Urothelium cell line (cell line): ENCODE results near the gene SCAPER.
"Not testable (repeated sequence)": the region's sequence is repeated elsewhere in the genome, so short reads cannot be mapped to it uniquely, and the experiment has no call there.

Source experiments
- DNase-seq: peaks from one replicate; pipeline ENCODE4 v3.0.0; 2011; ENCODE audit warnings: low spot score, mixed read lengths
- FAIRE-seq: peaks from 2 replicates; lab custom pipeline; 2011; peaks lifted over from hg19 to GRCh38; lab: Jason Lieb, UNC

Gene SCAPER

GRCh38 chr15:76334438-76335306 is 570.5 kb downstream of the SCAPER start:
- no peak for DNase-seq
- no peak for FAIRE-seq

- FAIRE-seq (no peak), DNase-seq (no peak)
Observed at GRCh38 chr15:76333720-76334437, 571.3 kb downstream of the SCAPER start.

GRCh38 chr15:76333309-76333708 is 571.8 kb downstream of the SCAPER start:
- DNase-seq (no peak), FAIRE-seq (no peak)

- DNase-seq (no peak), FAIRE-seq (no peak)
Observed at GRCh38 chr15:76332796-76333195, 572.3 kb downstream of the SCAPER start.

- FAIRE-seq = no peak
- DNase-seq = no peak
Observed at GRCh38 chr15:76330080-76330680, 575.0 kb downstream of the SCAPER start.

GRCh38 chr15:76328958-76329357 is 576.2 kb downstream of the SCAPER start:
- DNase-seq (no peak), FAIRE-seq (no peak)

GRCh38 chr15:76328106-76328696 is 576.9 kb downstream of the SCAPER start:
- DNase-seq (no peak), FAIRE-seq (no peak)

- DNase-seq (peak; percentile 78), FAIRE-seq (no peak)
Observed at GRCh38 chr15:76327191-76328105, 577.7 kb downstream of the SCAPER start.

- FAIRE-seq = no peak
- DNase-seq = no peak
Observed at GRCh38 chr15:76325704-76326103, 579.4 kb downstream of the SCAPER start.

GRCh38 chr15:76324066-76324465 is 581.1 kb downstream of the SCAPER start:
- no peak for DNase-seq
- FAIRE-seq = no peak

- DNase-seq (no peak), FAIRE-seq (no peak)
Observed at GRCh38 chr15:76321602-76322001, 583.5 kb downstream of the SCAPER start.

- FAIRE-seq (no peak), DNase-seq (no peak)
Observed at GRCh38 chr15:76321171-76321570, 584.0 kb downstream of the SCAPER start.

- FAIRE-seq = no peak
- DNase-seq = no peak
Observed at GRCh38 chr15:76320012-76320411, 585.1 kb downstream of the SCAPER start.

- FAIRE-seq (no peak), DNase-seq (no peak)
Observed at GRCh38 chr15:76313731-76314130, 591.4 kb downstream of the SCAPER start.

GRCh38 chr15:76313175-76313567 is 592.0 kb downstream of the SCAPER start:
- FAIRE-seq = not testable (repeated sequence)

GRCh38 chr15:76312540-76313174 is 592.5 kb downstream of the SCAPER start:
- peak; percentile 24 for DNase-seq
- FAIRE-seq = no peak

More at GRCh38 chr15:76313175-76313567, 592.0 kb downstream of the SCAPER start:
- not testable (repeated sequence) for DNase-seq

GRCh38 chr15:76311100-76311953 is 593.8 kb downstream of the SCAPER start, which contains the start of gene ETFA:
Gene ETFA (minus strand): TSS chr15:76311469. CDS start chr15:76311388, 81 bp downstream.
- FAIRE-seq = peak; percentile 13
- peak; percentile 100 for DNase-seq

GRCh38 chr15:76310475-76311099 is 594.6 kb downstream of the SCAPER start:
- no peak for DNase-seq
- no peak for FAIRE-seq
